Vagina (tissue), 2 donors: ENCODE data around the gene SPOCK2.

Source experiments
- POLR2A ChIP-seq, 2 donors: fragments of 450-650 bp; IDR thresholded peaks; one replicate each; pipeline ENCODE4 v1.6.1; 2017; ENCODE audit warnings: antibody characterized with exemption in 2 of 2, mild to moderate bottlenecking in 2 of 2, moderate library complexity in 2 of 2
- POLR2AphosphoS5 ChIP-seq, 2 donors: sonication (generic); formaldehyde crosslinking; IDR thresholded peaks; one replicate each; pipeline ENCODE4 v1.9.0; 2017; ENCODE audit warnings: antibody characterized with exemption in 2 of 2, mild to moderate bottlenecking in 2 of 2, low read depth in 1 of 2; ENCODE audit not compliant: insufficient read depth in 1 of 2
- TF ChIP-seq, protein P1 (sequence below), 3 experiments: fragments of 450-650 bp in 2 of 3; fragments of 200-600 bp in 1 of 3; sonication (generic) in 1 of 3; IDR thresholded peaks; one replicate each; pipeline ENCODE4 v1.5.1; 2017 to 2019; ENCODE audit warnings: antibody characterized with exemption in 3 of 3, mild to moderate bottlenecking in 2 of 3, moderate library complexity in 2 of 3

GRCh38 chr10:72076756-72077155 lies 11.6 kb downstream of the SPOCK2 start:
- TF ChIP-seq, protein P1, sequence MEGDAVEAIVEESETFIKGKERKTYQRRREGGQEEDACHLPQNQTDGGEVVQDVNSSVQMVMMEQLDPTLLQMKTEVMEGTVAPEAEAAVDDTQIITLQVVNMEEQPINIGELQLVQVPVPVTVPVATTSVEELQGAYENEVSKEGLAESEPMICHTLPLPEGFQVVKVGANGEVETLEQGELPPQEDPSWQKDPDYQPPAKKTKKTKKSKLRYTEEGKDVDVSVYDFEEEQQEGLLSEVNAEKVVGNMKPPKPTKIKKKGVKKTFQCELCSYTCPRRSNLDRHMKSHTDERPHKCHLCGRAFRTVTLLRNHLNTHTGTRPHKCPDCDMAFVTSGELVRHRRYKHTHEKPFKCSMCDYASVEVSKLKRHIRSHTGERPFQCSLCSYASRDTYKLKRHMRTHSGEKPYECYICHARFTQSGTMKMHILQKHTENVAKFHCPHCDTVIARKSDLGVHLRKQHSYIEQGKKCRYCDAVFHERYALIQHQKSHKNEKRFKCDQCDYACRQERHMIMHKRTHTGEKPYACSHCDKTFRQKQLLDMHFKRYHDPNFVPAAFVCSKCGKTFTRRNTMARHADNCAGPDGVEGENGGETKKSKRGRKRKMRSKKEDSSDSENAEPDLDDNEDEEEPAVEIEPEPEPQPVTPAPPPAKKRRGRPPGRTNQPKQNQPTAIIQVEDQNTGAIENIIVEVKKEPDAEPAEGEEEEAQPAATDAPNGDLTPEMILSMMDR (IDR thresholded peaks at IDR 0.05) = no peak
- TF ChIP-seq POLR2A (IDR thresholded peaks at IDR 0.05) (no peak), POLR2AphosphoS5 (IDR thresholded peaks at IDR 0.05; ENCODE audit: insufficient read depth in 1 of 2, low read depth in 1 of 2) (no peak)
